GM19324 (cell line): ENCODE data around the gene AVPR2.

Source experiments
- ATAC-seq: cut with Tn5 transposase; IDR thresholded peaks from one replicate; pipeline ENCODE4 v1.9.1; 2021; ENCODE audit warnings: mild to moderate bottlenecking, moderate library complexity; ENCODE audit not compliant: unreplicated experiment, low FRiP score

AVPR2 gene

DNA sequence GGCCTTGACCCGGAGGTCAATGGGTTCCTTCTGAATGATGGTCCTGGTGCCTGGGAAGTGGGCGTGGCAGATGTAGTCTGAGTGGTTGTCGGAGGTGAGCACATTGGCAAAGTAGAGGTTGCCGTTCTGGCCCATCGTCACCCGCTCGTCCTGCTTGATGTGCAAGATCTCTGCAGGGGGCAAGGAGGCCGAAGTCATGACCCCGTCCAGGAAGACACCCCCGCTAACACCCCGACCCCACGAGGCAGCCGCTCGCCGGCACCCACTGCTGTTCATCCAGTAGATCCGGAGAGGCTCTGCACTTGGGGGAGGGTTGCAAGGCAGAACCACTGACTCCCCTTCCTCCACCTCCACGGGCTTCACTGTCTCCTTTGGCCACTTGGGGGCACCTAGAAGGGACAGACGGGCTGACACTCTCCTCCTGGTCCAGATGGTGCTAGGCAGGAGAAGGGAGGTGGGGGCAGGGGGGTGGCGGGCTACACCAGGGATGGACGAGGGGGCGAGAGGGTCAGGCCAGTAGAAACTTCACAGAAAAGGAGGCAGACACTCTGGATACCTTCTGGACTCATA lies 33.6 kb upstream of the AVPR2 start:
- no peak for ATAC-seq

GRCh38 chrX:153871451-153871850 lies 33.0 kb upstream of the AVPR2 start:
- ATAC-seq, result no peak

DNA sequence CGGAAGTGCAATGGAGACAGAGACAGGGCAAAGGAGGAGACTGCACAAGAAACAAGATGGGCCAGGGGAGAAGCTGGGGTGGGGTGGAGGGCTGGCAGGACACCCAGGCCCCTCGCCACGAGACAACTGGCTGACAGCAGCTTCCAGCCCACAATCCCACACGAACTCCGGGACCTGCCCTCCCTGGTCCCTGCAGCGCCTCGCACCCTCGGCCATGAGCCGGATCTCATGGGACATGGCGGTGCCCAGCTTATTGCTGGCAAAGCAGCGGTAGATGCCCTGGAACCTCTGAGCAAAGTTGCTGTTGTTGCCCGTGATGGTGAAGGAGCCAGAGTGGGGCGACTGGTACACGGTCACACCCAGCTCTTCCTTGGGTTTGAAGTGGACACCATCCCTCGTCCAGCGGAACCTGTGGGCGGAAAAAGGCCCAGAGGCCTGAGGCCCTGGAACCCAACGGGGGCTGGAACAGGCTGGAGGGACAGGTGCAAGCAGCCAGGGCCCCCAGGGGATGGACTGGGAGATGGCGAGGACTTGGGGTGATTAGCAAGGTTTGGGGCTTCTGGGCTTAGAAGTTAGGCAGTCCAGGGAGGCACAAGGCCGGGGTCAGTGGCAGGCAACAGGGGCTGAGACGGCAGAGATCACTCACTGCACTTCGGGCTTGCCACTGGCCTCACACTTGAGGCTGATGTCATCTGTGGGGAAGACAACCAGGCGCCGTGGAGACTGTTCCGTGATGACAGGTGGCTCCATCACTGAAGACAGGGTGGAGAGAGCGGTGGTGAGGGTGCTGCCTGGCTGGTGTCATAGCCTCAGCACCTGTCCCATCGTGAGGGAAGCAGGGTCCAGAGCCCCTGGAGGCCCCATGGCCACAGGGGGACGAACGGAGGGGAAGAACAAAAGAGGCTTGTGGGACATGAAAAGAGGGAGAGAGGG lies 32.3 kb upstream of the AVPR2 start:
- no peak for ATAC-seq

- no peak for ATAC-seq
These were observed 31.0 kb upstream of the AVPR2 start for GRCh38 chrX:153873282-153874084.

- ATAC-seq, result no peak
These were observed 30.4 kb upstream of the AVPR2 start for GRCh38 chrX:153874085-153874365.

- ATAC-seq, result no peak
These were observed 29.9 kb upstream of the AVPR2 start for GRCh38 chrX:153874366-153875125.

- ATAC-seq, result no peak
These were observed 28.9 kb upstream of the AVPR2 start for GRCh38 chrX:153875391-153876111.

DNA sequence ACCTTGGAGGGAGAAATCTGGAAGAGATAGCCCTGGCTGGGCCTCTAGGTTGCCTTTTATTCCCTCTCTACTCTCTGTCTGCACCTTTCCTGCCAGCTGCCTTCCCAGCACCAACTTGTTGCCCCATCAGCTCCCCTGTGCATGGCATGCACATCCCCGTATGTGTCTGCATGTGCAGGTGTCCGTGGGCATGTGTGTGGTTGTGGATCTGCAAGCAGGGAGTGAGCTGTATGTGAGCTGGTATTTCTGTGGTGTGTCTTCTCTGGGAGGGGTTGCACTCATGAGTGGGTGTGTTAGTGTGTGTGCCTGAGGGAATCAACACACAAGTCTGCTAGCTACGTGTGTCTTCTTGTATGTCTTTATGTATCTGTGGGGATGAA lies 28.4 kb upstream of the AVPR2 start:
- no peak for ATAC-seq

- no peak for ATAC-seq
These were observed 26.8 kb upstream of the AVPR2 start for GRCh38 chrX:153877571-153878261.

GRCh38 chrX:153878345-153878744 lies 26.1 kb upstream of the AVPR2 start:
- ATAC-seq, result no peak

DNA sequence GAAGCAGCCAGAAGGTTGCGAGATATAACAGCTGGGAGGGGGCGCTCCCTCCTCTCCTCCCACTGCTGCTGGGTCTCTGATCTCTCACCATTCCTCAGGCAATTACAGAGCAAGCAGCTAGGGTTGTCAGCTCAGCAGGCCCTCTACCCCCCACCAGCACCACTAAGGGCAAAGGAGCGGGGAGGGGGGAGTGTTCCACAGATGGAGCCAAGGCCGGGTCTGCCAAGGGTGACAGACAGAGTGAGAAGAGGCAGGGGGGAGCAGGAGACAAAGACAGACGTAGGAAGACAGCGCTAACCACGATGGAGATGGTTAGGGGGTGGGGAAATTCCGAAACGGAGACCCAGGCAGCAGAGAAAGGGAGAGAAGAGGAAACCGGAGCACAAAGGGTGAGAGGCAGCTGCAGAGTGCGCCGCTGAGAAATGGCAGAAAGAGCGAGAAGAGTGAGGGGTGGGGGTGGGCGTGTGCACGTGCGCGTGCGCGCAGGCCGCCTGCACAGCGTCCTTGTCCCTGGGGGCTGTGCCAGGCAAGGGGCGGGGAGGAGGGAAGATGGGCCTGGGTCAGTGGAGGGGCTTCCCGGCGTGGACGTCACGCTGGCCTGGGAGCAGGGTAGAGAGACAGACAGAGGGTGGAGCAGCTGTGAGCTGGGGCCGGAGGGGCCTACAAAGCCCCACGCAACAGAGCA lies 25.4 kb upstream of the AVPR2 start:
- ATAC-seq, result no peak

DNA sequence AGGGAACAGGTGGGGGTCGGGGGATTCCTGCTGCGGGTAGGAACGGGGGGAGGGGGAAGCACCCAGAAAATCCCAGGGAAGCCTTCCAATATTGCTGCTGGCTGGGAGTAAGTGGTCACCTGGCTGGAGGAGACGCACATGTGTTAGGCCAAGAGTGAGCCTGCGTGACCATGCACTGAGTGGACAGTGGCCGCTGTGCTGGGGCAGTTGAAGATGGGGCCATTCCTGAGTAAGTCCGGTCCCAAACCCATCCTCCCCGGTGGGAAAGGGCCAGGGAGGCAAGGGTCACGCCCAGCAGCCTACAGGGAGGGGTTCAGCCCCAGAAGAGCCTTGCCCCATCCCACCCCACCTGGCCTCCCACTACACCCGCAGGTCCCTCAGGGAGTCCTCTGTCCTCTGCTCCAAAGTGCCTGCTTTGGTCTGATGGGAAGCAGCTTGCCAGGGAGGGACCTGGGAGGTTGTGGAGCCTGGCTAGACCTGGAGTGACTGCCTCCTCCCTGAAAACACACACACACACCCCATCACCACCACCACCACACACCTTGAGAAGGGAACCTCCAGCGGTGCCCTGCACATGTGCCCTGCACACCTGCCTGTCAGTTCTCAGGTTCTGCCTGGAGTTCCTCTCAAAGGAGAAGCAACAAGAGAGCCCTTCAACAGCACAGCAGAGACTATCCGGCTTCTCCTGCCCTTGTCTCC lies 24.6 kb upstream of the AVPR2 start:
- no peak for ATAC-seq

DNA sequence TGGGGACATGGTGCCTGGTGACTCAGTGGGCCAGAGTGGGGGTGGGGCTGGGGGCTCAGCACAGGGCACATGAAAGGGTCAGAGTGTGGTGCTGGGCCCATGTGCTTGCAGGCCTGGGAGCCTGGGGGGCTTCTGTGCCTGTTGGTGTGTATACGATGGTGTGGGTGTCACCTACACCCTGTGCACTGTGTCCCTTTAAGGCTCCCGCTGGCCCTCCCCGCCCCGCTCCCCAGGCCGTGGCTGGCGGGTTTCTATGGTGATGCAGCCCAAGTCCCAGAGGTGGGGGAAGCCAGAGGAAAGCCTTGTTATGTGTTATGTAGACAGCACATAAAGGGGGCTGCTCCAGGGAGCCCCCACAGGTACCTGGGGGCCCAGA lies 24.0 kb upstream of the AVPR2 start:
- ATAC-seq, result no peak

DNA sequence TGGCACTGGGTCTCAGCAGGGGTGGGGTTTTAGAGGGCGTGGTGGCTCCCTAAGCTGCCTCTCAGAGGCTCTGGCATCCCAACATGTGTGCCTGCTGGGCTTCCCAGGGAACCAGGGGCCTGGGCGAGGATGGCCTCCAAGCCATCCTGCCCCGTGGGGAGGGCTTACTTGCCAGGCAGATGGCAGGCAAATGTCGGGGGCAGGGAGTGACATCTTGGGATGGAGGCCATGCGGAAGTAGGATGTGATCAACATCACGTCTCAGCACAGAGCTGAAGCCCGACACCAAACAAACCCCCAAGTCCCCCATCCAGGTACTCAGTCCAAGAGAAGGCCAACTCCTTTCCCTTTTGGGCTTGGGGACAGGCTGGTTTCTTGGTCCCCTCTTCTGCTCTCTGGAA lies 23.2 kb upstream of the AVPR2 start:
- no peak for ATAC-seq

DNA sequence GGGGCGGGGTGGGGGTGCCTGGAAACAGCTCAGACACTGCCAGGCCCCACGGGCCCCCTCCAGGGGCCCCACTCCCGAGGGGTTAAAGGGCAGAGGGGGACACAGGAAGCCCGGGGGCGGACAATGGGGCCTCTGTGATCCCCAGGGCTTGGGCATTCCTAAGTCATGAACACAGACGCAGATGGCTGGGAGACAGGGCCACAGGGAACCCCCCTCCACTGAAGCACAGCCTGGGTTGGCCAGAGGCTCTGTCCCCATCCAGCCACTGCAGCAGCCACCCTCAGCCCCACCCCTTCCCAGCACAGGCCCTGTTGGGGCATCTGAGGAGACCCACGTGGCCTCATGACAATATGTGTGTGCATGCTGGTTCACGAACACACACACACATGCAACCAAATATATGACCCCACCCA lies 22.4 kb upstream of the AVPR2 start:
- ATAC-seq, result no peak

- ATAC-seq, result no peak
These were observed 21.9 kb upstream of the AVPR2 start for GRCh38 chrX:153882557-153882956.

- no peak for ATAC-seq
These were observed 21.2 kb upstream of the AVPR2 start for GRCh38 chrX:153883163-153883843.

DNA sequence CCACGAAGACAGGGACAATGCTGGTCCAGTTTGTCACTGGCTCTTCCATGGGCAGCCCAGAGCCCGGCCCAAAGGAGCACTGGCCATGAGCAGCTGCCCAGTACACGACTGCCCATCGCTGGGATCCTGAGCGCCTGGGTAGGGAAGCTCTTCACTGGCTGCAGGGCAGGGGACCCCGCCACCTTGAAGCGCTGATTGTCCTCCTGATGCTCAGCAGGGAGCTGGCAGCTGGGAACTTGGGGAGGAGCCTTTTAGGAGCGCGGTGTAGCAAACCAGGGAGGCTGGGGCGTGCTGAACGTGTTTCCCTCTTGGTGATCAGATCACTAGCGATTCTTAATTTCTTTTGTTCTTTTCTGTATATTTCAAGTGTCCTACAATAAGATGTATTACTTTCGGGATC lies 20.3 kb upstream of the AVPR2 start:
- no peak for ATAC-seq
